Esophagus muscularis mucosa (tissue), 4 donors: Measurements from ENCODE around the gene GRID1. TPM values are rescaled to one million over a fixed set of nuclear protein-coding genes. Genes with fewer than 3 reads are reported as not detected.

Source experiments
- DNase-seq: peaks from one replicate; pipeline ENCODE4 v3.0.0-alpha.2; 2017; ENCODE audit errors: extremely low spot score
- H3K27ac ChIP-seq, 4 donors: fragments of 200-600 bp; sonication (generic); replicated peaks in 1 of 4; 1 replicate in 3 of 4; 2 replicates in 1 of 4; pipeline ENCODE4 v1.5.1; 2016 to 2019; ENCODE audit warnings: mild to moderate bottlenecking in 1 of 4
- H3K27me3 ChIP-seq, 4 donors: fragments of 200-600 bp; sonication (generic); one replicate each; pipeline versions ENCODE4 v1.5.1 to v1.6.0; 2016 to 2019
- H3K36me3 ChIP-seq, 4 donors: fragments of 200-600 bp; sonication (generic); one replicate each; pipeline ENCODE4 v1.5.1; 2016 to 2019
- H3K4me1 ChIP-seq, 4 donors: fragments of 200-600 bp; sonication (generic); one replicate each; pipeline ENCODE4 v1.5.1; 2016 to 2019
- H3K4me3 ChIP-seq, 4 donors: fragments of 200-600 bp; sonication (generic); 1 replicate in 2 of 4; 2 replicates in 2 of 4; pipeline ENCODE4 v1.5.1; 2016 to 2019; ENCODE audit warnings: mild to moderate bottlenecking in 4 of 4, moderate library complexity in 1 of 4
- H3K9me3 ChIP-seq, 4 donors: fragments of 200-600 bp; sonication (generic); 1 replicate in 3 of 4; 2 replicates in 1 of 4; pipeline ENCODE4 v1.5.1; 2016 to 2019
- CTCF ChIP-seq, 3 experiments: fragments of 200-600 bp in 2 of 3; fragments of 450-650 bp in 1 of 3; sonication (generic) in 2 of 3; IDR thresholded peaks; one replicate each; pipeline ENCODE4 v1.5.1; 2017 to 2019; ENCODE audit warnings: antibody characterized with exemption in 3 of 3, mild to moderate bottlenecking in 2 of 3, moderate library complexity in 1 of 3
- EP300 ChIP-seq: sonication (generic); formaldehyde crosslinking; IDR thresholded peaks from one replicate; pipeline ENCODE4 v1.6.1; 2017; ENCODE audit warnings: antibody characterized with exemption
- POLR2A ChIP-seq: fragments of 450-650 bp; IDR thresholded peaks from one replicate; pipeline ENCODE4 v1.6.1; 2017; ENCODE audit warnings: antibody characterized with exemption, moderate library complexity, mild to moderate bottlenecking, low read depth
- POLR2AphosphoS5 ChIP-seq, 2 donors: sonication (generic); formaldehyde crosslinking; IDR thresholded peaks; one replicate each; pipeline ENCODE4 v1.6.1; 2017; ENCODE audit warnings: antibody characterized with exemption in 2 of 2
- WGBS: methylation state at CpG from one replicate; pipeline ENCODE4 v1.1.5; 2018; 5-methylcytosine and 5-hydroxymethylcytosine counted together
- intact Hi-C: fragments of 100-400 bp; cut with DNase I; formaldehyde crosslinking; loops from one replicate; pipeline ENCODE4 v1.15.1; 2023
- total RNA-seq, 4 donors: library from RNA; depleted of rRNA; stranded (reverse); fragments of >200 nt; gene quantifications; one replicate each; pipeline versions ENCODE4 v1.1.0 to v1.2.1, GENCODE V29; 2016

Gene GRID1
- total RNA-seq, 4 donors from 2014 or later, result under 0.01 to 1.3 (median 1.1) TPM

- intact Hi-C loops, result no loop called here
- no peaks in the 10 kb centered on the region for H3K36me3 ChIP-seq
- H3K4me3 ChIP-seq, result no peak overlapping the region
- no peak for TF ChIP-seq CTCF (IDR thresholded peaks at IDR 0.05)
- no peak for TF ChIP-seq EP300
- TF ChIP-seq POLR2AphosphoS5 (IDR thresholded peaks at IDR 0.05), result no peak
- TF ChIP-seq POLR2A, result no peak
- H3K4me1 ChIP-seq, result no peaks in the 10 kb centered on the region
- H3K27me3 ChIP-seq, result no peaks in the 10 kb centered on the region
- 75% methylated on average over 4 of the region's 5 CpGs for WGBS
- no peak overlapping the region for H3K27ac ChIP-seq
- DNase-seq, result no peak
- H3K9me3 ChIP-seq, result no peaks in the 10 kb centered on the region
Observed at GRCh38 chr10:86167121-86167761, 199.4 kb downstream of the GRID1 start.

- H3K4me1 ChIP-seq, result no peaks in the 10 kb centered on the region
- H3K27me3 ChIP-seq, result no peaks in the 10 kb centered on the region
- DNase-seq, result no peak
- H3K36me3 ChIP-seq, result no peaks in the 10 kb centered on the region
- no peaks in the 10 kb centered on the region for H3K9me3 ChIP-seq
- intact Hi-C loops, result no loop called here
- no peak overlapping the region for H3K4me3 ChIP-seq
- TF ChIP-seq POLR2AphosphoS5 (IDR thresholded peaks at IDR 0.05) (no peak), CTCF (IDR thresholded peaks at IDR 0.05) (no peak), EP300 (no peak), POLR2A (no peak)
- 92% methylated on average over 9 of the region's 9 CpGs for WGBS
- no peak overlapping the region for H3K27ac ChIP-seq
Observed at GRCh38 chr10:86165666-86166065, 200.9 kb downstream of the GRID1 start.

GRCh38 chr10:86164960-86165630 is 201.5 kb downstream of the GRID1 start:
- H3K36me3 ChIP-seq, result no peaks in the 10 kb centered on the region
- TF ChIP-seq EP300 (no peak), POLR2A (no peak), CTCF (IDR thresholded peaks at IDR 0.05) (no peak), POLR2AphosphoS5 (IDR thresholded peaks at IDR 0.05) (no peak)
- no peaks in the 10 kb centered on the region for H3K27me3 ChIP-seq
- intact Hi-C loops, result no loop called here
- H3K4me1 ChIP-seq, result no peaks in the 10 kb centered on the region
- H3K27ac ChIP-seq, result no peak overlapping the region
- no peak for DNase-seq
- 80% methylated on average over 8 of the region's 8 CpGs for WGBS
- H3K4me3 ChIP-seq, result no peak overlapping the region
- no peaks in the 10 kb centered on the region for H3K9me3 ChIP-seq

GRCh38 chr10:86164174-86164774 is 202.3 kb downstream of the GRID1 start:
- Histone ChIP-seq H3K36me3 (no peaks in the 10 kb centered on the region), H3K4me3 (no peak overlapping the region), H3K4me1 (no peaks in the 10 kb centered on the region), H3K9me3 (no peaks in the 10 kb centered on the region), H3K27ac (no peak overlapping the region), H3K27me3 (no peaks in the 10 kb centered on the region)
- no peak for DNase-seq
- TF ChIP-seq POLR2A (no peak), POLR2AphosphoS5 (IDR thresholded peaks at IDR 0.05) (no peak), CTCF (IDR thresholded peaks at IDR 0.05) (no peak), EP300 (no peak)
- WGBS, result 89% methylated on average over 6 of the region's 6 CpGs
- intact Hi-C loops, result no loop called here
